ENCODE data around the gene KRT4. TPM values are rescaled to one million over a fixed set of nuclear protein-coding genes. Genes with fewer than 3 reads are reported as not detected.

The KRT4 gene
- polyA plus RNA-seq, 3 donors: not detected

DNA sequence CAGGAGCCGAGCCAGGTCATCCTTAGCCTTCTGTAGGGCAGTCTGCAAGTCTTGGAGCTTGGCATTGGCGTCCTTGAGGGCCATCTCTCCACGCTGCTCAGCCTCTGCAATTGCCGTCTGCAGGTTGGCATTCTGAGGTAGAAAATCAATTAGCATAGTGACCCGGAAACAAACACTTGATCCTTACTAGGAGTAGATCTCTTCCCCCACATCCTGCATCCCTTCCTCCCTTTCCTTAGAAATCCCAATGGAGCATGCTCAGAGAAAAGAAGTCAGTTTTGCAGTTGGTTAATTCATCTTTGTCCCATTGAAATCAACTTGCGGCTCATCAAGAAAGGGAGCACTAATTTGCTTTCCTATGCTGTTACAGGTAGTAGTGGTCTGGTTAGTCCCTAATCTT is 42.8 kb downstream of the KRT4 start:
- H3K27ac ChIP-seq (ENCODE audit: low read depth in 1 of 2, low read length in 2 of 2): no peak overlapping the region
- H3K4me2 ChIP-seq (replicated peaks; ENCODE audit: extremely low read depth, low read length, poor library complexity, severe bottlenecking): no peak overlapping the region
- peaks cover 0 to 1% (median 0%) of the 10 kb centered on the region in 7 donors for H3K9me3 Mint-ChIP-seq
- 91% methylated on average over 4 of the region's 6 CpGs for WGBS (ENCODE audit: insufficient coverage)
- peaks cover under 1 to 16% (median 7%) of the 10 kb centered on the region in 3 donors for H3K27me3 Mint-ChIP-seq (ENCODE audit: low read depth in 3 of 3)
- no peak for DNase-seq
- H3K4me1 ChIP-seq (ENCODE audit: control insufficient read depth in 1 of 2, insufficient read depth in 2 of 2, low read length in 2 of 2): no peaks in the 10 kb centered on the region
- H3K27ac Mint-ChIP-seq: no peak overlapping the region
- no peaks in the 10 kb centered on the region for H3K36me3 ChIP-seq (replicated peaks in 1 of 2; ENCODE audit: control insufficient read depth in 1 of 2, insufficient read depth in 2 of 2, low read length in 2 of 2)
- TF ChIP-seq, protein P1, sequence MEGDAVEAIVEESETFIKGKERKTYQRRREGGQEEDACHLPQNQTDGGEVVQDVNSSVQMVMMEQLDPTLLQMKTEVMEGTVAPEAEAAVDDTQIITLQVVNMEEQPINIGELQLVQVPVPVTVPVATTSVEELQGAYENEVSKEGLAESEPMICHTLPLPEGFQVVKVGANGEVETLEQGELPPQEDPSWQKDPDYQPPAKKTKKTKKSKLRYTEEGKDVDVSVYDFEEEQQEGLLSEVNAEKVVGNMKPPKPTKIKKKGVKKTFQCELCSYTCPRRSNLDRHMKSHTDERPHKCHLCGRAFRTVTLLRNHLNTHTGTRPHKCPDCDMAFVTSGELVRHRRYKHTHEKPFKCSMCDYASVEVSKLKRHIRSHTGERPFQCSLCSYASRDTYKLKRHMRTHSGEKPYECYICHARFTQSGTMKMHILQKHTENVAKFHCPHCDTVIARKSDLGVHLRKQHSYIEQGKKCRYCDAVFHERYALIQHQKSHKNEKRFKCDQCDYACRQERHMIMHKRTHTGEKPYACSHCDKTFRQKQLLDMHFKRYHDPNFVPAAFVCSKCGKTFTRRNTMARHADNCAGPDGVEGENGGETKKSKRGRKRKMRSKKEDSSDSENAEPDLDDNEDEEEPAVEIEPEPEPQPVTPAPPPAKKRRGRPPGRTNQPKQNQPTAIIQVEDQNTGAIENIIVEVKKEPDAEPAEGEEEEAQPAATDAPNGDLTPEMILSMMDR (IDR thresholded peaks at IDR 0.05): no peak
- H2AFZ ChIP-seq (ENCODE audit: insufficient read depth, low read depth, low read length, poor library complexity, severe bottlenecking): no peak overlapping the region
- no peaks in the 10 kb centered on the region for H3K79me2 ChIP-seq (ENCODE audit: insufficient read depth, low read length)
- H4K20me1 ChIP-seq (ENCODE audit: insufficient read depth, low read length): no peaks in the 10 kb centered on the region
- H3K9ac ChIP-seq (ENCODE audit: insufficient read depth, low read length, poor library complexity, severe bottlenecking): no peak overlapping the region
- H3K9me3 ChIP-seq (replicated peaks in 1 of 2; ENCODE audit: control insufficient read depth in 1 of 2, insufficient read depth in 1 of 2, low read length in 2 of 2): no peaks in the 10 kb centered on the region
- H3K36me3 Mint-ChIP-seq: no peaks in the 10 kb centered on the region
- no peaks in the 10 kb centered on the region for H3K4me1 Mint-ChIP-seq
- H3K27me3 ChIP-seq (ENCODE audit: control insufficient read depth in 2 of 2, insufficient read depth in 2 of 2, low read length in 2 of 2): peaks cover 0 to 2% of the 10 kb centered on the region in 2 donors
- H3K4me3 ChIP-seq (replicated peaks in 1 of 3; ENCODE audit: low read depth in 2 of 3, low read length in 3 of 3): no peak overlapping the region
- intact Hi-C loops (cut with micrococcal nuclease): no loop called here
- H3K4me3 Mint-ChIP-seq: no peak overlapping the region

GRCh38 chr12:52769946-52770345 is 44.0 kb downstream of the KRT4 start:
- H3K4me3 ChIP-seq (replicated peaks in 1 of 3; ENCODE audit: low read depth in 2 of 3, low read length in 3 of 3): no peak overlapping the region
- peaks cover 0 to 16% (median 7%) of the 10 kb centered on the region in 3 donors for H3K27me3 Mint-ChIP-seq (ENCODE audit: low read depth in 3 of 3)
- H2AFZ ChIP-seq (ENCODE audit: insufficient read depth, low read depth, low read length, poor library complexity, severe bottlenecking): no peak overlapping the region
- DNase-seq: no peak
- H3K4me2 ChIP-seq (replicated peaks; ENCODE audit: extremely low read depth, low read length, poor library complexity, severe bottlenecking): no peak overlapping the region
- H3K27me3 ChIP-seq (ENCODE audit: control insufficient read depth in 2 of 2, insufficient read depth in 2 of 2, low read length in 2 of 2): peaks cover 0 to 2% of the 10 kb centered on the region in 2 donors
- H3K27ac Mint-ChIP-seq: no peak overlapping the region
- intact Hi-C loops (cut with micrococcal nuclease): no loop called here
- no peaks in the 10 kb centered on the region for H3K36me3 Mint-ChIP-seq
- no peaks in the 10 kb centered on the region for H3K79me2 ChIP-seq (ENCODE audit: insufficient read depth, low read length)
- H3K4me1 Mint-ChIP-seq: no peaks in the 10 kb centered on the region
- H3K4me1 ChIP-seq (ENCODE audit: control insufficient read depth in 1 of 2, insufficient read depth in 2 of 2, low read length in 2 of 2): no peaks in the 10 kb centered on the region
- peaks cover 0 to 1% (median 0%) of the 10 kb centered on the region in 7 donors for H3K9me3 Mint-ChIP-seq
- no peak overlapping the region for H3K27ac ChIP-seq (ENCODE audit: low read depth in 1 of 2, low read length in 2 of 2)
- no peaks in the 10 kb centered on the region for H4K20me1 ChIP-seq (ENCODE audit: insufficient read depth, low read length)
- H3K4me3 Mint-ChIP-seq: no peak overlapping the region
- TF ChIP-seq, protein P1 (IDR thresholded peaks at IDR 0.05): no peak
- no peaks in the 10 kb centered on the region for H3K36me3 ChIP-seq (replicated peaks in 1 of 2; ENCODE audit: control insufficient read depth in 1 of 2, insufficient read depth in 2 of 2, low read length in 2 of 2)
- no peak overlapping the region for H3K9ac ChIP-seq (ENCODE audit: insufficient read depth, low read length, poor library complexity, severe bottlenecking)
- H3K9me3 ChIP-seq (replicated peaks in 1 of 2; ENCODE audit: control insufficient read depth in 1 of 2, insufficient read depth in 1 of 2, low read length in 2 of 2): no peaks in the 10 kb centered on the region

Measured in CD14-positive monocyte (primary cell).